ENCODE measurements around the gene LIPC.
A peak's percentile ranks its signal among the peaks of the same experiment; 100 is the strongest.

LIPC gene

GRCh38 chr15:58454950-58455401, 23.2 kb downstream of the LIPC start:
- H3K4me2 ChIP-seq (ENCODE audit: insufficient read depth, low read length) = no peak overlapping the region
- no peak overlapping the region for H3K4me3 ChIP-seq (ENCODE audit: low read depth in 1 of 2, low read length in 2 of 2)
- H3K79me2 ChIP-seq (ENCODE audit: insufficient read depth, low read length) = no peaks in the 10 kb centered on the region
- TF ChIP-seq CTCF (IDR thresholded peaks at IDR 0.05; ENCODE audit: borderline replicate concordance, extremely low read depth, low read length, poor library complexity, severe bottlenecking) (no peak), EZH2 (IDR thresholded peaks at IDR 0.05; ENCODE audit: borderline replicate concordance, low read depth, low read length, severe bottlenecking) (no peak)
- DNase-seq (no peak), ATAC-seq (ENCODE audit: insufficient read depth, low read depth) (no peak)
- H3K9ac ChIP-seq (ENCODE audit: low read depth, low read length) = no peak overlapping the region
- H3K4me1 ChIP-seq (ENCODE audit: insufficient read depth, low read length) = peaks cover 40% of the 10 kb centered on the region
- H3K9me3 ChIP-seq (ENCODE audit: insufficient read depth, low read length, severe bottlenecking) = no peaks in the 10 kb centered on the region
- H4K20me1 ChIP-seq (ENCODE audit: insufficient read depth, low read length) = no peaks in the 10 kb centered on the region
- H3K36me3 ChIP-seq (ENCODE audit: insufficient read depth, low read length) = no peaks in the 10 kb centered on the region
- peak overlapping the region; percentile 79 for H3K27ac ChIP-seq (ENCODE audit: low read length)
- H2AFZ ChIP-seq (ENCODE audit: low read depth, low read length) = no peak overlapping the region
- no peaks in the 10 kb centered on the region for H3K27me3 ChIP-seq (ENCODE audit: insufficient read depth, low read length, poor library complexity)

GRCh38 chr15:58457466-58457965, 25.7 kb downstream of the LIPC start:
- no peak for DNase-seq
- Histone ChIP-seq H3K9me3 (ENCODE audit: insufficient read depth, low read length, severe bottlenecking) (no peaks in the 10 kb centered on the region), H3K4me2 (ENCODE audit: insufficient read depth, low read length) (no peak overlapping the region), H3K9ac (ENCODE audit: low read depth, low read length) (no peak overlapping the region), H3K36me3 (ENCODE audit: insufficient read depth, low read length) (no peaks in the 10 kb centered on the region), H4K20me1 (ENCODE audit: insufficient read depth, low read length) (no peaks in the 10 kb centered on the region), H3K27me3 (ENCODE audit: insufficient read depth, low read length, poor library complexity) (no peaks in the 10 kb centered on the region), H3K4me3 (ENCODE audit: low read depth in 1 of 2, low read length in 2 of 2) (no peak overlapping the region), H3K79me2 (ENCODE audit: insufficient read depth, low read length) (no peaks in the 10 kb centered on the region), H3K4me1 (ENCODE audit: insufficient read depth, low read length) (peaks cover 40% of the 10 kb centered on the region), H3K27ac (ENCODE audit: low read length) (no peak overlapping the region), H2AFZ (ENCODE audit: low read depth, low read length) (no peak overlapping the region)
- ATAC-seq (ENCODE audit: insufficient read depth, low read depth) = no peak
- TF ChIP-seq EZH2 (IDR thresholded peaks at IDR 0.05; ENCODE audit: borderline replicate concordance, low read depth, low read length, severe bottlenecking) = no peak
- TF ChIP-seq CTCF (IDR thresholded peaks at IDR 0.05; ENCODE audit: borderline replicate concordance, extremely low read depth, low read length, poor library complexity, severe bottlenecking) = no peak

GRCh38 chr15:58458076-58458475, 26.3 kb downstream of the LIPC start:
- TF ChIP-seq CTCF (IDR thresholded peaks at IDR 0.05; ENCODE audit: borderline replicate concordance, extremely low read depth, low read length, poor library complexity, severe bottlenecking) = no peak
- TF ChIP-seq EZH2 (IDR thresholded peaks at IDR 0.05; ENCODE audit: borderline replicate concordance, low read depth, low read length, severe bottlenecking) = no peak
- Histone ChIP-seq H3K79me2 (ENCODE audit: insufficient read depth, low read length) (no peaks in the 10 kb centered on the region), H3K27ac (ENCODE audit: low read length) (no peak overlapping the region), H3K4me1 (ENCODE audit: insufficient read depth, low read length) (peaks cover 46% of the 10 kb centered on the region), H3K4me3 (ENCODE audit: low read depth in 1 of 2, low read length in 2 of 2) (no peak overlapping the region), H3K36me3 (ENCODE audit: insufficient read depth, low read length) (no peaks in the 10 kb centered on the region), H3K4me2 (ENCODE audit: insufficient read depth, low read length) (no peak overlapping the region), H3K9me3 (ENCODE audit: insufficient read depth, low read length, severe bottlenecking) (no peaks in the 10 kb centered on the region), H4K20me1 (ENCODE audit: insufficient read depth, low read length) (no peaks in the 10 kb centered on the region), H3K27me3 (ENCODE audit: insufficient read depth, low read length, poor library complexity) (no peaks in the 10 kb centered on the region), H2AFZ (ENCODE audit: low read depth, low read length) (no peak overlapping the region), H3K9ac (ENCODE audit: low read depth, low read length) (no peak overlapping the region)
- ATAC-seq (ENCODE audit: insufficient read depth, low read depth) (no peak), DNase-seq (no peak)

All from DND-41 (cell line).